HG02973 (cell line): Measurements from ENCODE around the gene CDK12.
A peak's percentile ranks its signal among the peaks of the same experiment; 100 is the strongest.
"Not testable (repeated sequence)": the region's sequence is repeated elsewhere in the genome, so short reads cannot be mapped to it uniquely, and the experiment has no call there.

Experiments
- ATAC-seq: cut with Tn5 transposase; IDR thresholded peaks from one replicate; pipeline ENCODE4 v1.9.1; 2021; ENCODE audit warnings: moderate library complexity; ENCODE audit not compliant: unreplicated experiment

The CDK12 gene

GRCh38 chr17:39461113-39461925 is at the start of gene CDK12:
Gene CDK12, plus strand, starts transcription at chr17:39461486. Its CDS starts 586 bp downstream, at chr17:39462072.
- peak; percentile 79 for ATAC-seq

- no peak for ATAC-seq
Measured at GRCh38 chr17:39416141-39416540, 45.1 kb upstream of the CDK12 start.

- no peak for ATAC-seq
Measured at GRCh38 chr17:39429600-39429999, 31.7 kb upstream of the CDK12 start.

- ATAC-seq = not testable (repeated sequence)
Measured at GRCh38 chr17:39439868-39440267, 21.4 kb upstream of the CDK12 start.

GRCh38 chr17:39443326-39443725 is 18.0 kb upstream of the CDK12 start:
- no peak for ATAC-seq

- no peak for ATAC-seq
Measured at GRCh38 chr17:39447561-39447960, 13.7 kb upstream of the CDK12 start.

- no peak for ATAC-seq
Measured at GRCh38 chr17:39450051-39450450, 11.2 kb upstream of the CDK12 start.

GRCh38 chr17:39450847-39451581 is 10.3 kb upstream of the CDK12 start, which contains the start of gene MED1:
Gene MED1, minus strand, starts transcription at chr17:39451263. Its CDS starts 201 bp downstream, at chr17:39451062.
- ATAC-seq = peak; percentile 75

- no peak for ATAC-seq
Measured at GRCh38 chr17:39455919-39456318, 5.4 kb upstream of the CDK12 start.

GRCh38 chr17:39461926-39462569 is 762 bp downstream of the CDK12 start:
- ATAC-seq = no peak

GRCh38 chr17:39462631-39463375 is 1.5 kb downstream of the CDK12 start:
- no peak for ATAC-seq

- not testable (repeated sequence) for ATAC-seq
Measured at GRCh38 chr17:39464639-39465181, 3.4 kb downstream of the CDK12 start.

- not testable (repeated sequence) for ATAC-seq
Measured at GRCh38 chr17:39468610-39469009, 7.3 kb downstream of the CDK12 start.

- ATAC-seq = no peak
Measured at GRCh38 chr17:39473310-39473709, 12.0 kb downstream of the CDK12 start.

GRCh38 chr17:39479631-39480030 is 18.3 kb downstream of the CDK12 start:
- ATAC-seq = not testable (repeated sequence)

- ATAC-seq = no peak
Measured at GRCh38 chr17:39483506-39483905, 22.2 kb downstream of the CDK12 start.

GRCh38 chr17:39484178-39484577 is 22.9 kb downstream of the CDK12 start:
- peak; percentile 97 for ATAC-seq

GRCh38 chr17:39485555-39485954 is 24.3 kb downstream of the CDK12 start:
- ATAC-seq = no peak

GRCh38 chr17:39486242-39486641 is 25.0 kb downstream of the CDK12 start:
- ATAC-seq = no peak

GRCh38 chr17:39487490-39487889 is 26.2 kb downstream of the CDK12 start:
- not testable (repeated sequence) for ATAC-seq
